ENCODE results near the gene PDE1C. TPM values are rescaled to one million over a fixed set of nuclear protein-coding genes. Genes with fewer than 3 reads are reported as not detected.

The PDE1C gene
- total RNA-seq, 1 experiment from 2014 or later: 14.1 TPM

DNA sequence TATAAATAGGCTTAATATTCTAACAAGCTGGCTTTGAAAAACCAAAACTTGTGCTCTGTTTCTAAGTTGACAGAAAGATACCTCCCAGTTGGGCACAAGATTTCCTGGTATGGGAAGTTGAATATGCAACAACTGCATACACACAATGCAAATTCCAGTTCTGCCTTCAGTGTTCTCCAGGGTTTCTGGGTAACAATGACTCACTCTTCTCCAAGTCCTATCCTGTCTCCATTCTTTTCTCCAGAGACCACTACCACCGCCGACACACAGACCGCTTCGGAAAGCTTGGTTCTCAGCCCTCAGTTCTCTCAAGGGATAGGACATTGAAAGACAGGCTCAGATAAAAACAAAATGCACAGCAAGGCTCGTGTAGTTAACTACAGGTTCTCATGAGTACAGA is 12.2 kb downstream of the PDE1C start:
- Histone ChIP-seq H3K79me2 (ENCODE audit: low read length) (no peaks in the 10 kb centered on the region), H4K20me1 (ENCODE audit: low read length) (no peaks in the 10 kb centered on the region), H3K4me1 (ENCODE audit: insufficient read depth, low read length) (peaks cover 19% of the 10 kb centered on the region), H3F3A (ENCODE audit: low read length, unreplicated experiment) (no peaks in the 10 kb centered on the region), H3K9me2 (replicated peaks; ENCODE audit: low read length) (no peaks in the 10 kb centered on the region), H2AFZ (ENCODE audit: low read length) (no peak overlapping the region), H3K9me3 (ENCODE audit: low read length) (no peaks in the 10 kb centered on the region), H3K4me2 (ENCODE audit: low read length) (no peak overlapping the region), H3K27me3 (ENCODE audit: low read length) (no peaks in the 10 kb centered on the region), H3K36me3 (ENCODE audit: low read depth, low read length) (no peaks in the 10 kb centered on the region), H3K9ac (ENCODE audit: low read length) (no peak overlapping the region), H3K4me3 (ENCODE audit: low read length) (no peak overlapping the region), H3K27ac (ENCODE audit: low read length) (no peak overlapping the region)
- POLR2A ChIA-PET (ENCODE audit: unreplicated experiment): no interaction called here
- intact Hi-C loops (cut with micrococcal nuclease): no loop called here
- ATAC-seq (no peak), DNase-seq (no peak)
- TF ChIP-seq EZH2 (IDR thresholded peaks at IDR 0.05; ENCODE audit: low read length, unreplicated experiment): no peak
- TF ChIP-seq, protein P1, sequence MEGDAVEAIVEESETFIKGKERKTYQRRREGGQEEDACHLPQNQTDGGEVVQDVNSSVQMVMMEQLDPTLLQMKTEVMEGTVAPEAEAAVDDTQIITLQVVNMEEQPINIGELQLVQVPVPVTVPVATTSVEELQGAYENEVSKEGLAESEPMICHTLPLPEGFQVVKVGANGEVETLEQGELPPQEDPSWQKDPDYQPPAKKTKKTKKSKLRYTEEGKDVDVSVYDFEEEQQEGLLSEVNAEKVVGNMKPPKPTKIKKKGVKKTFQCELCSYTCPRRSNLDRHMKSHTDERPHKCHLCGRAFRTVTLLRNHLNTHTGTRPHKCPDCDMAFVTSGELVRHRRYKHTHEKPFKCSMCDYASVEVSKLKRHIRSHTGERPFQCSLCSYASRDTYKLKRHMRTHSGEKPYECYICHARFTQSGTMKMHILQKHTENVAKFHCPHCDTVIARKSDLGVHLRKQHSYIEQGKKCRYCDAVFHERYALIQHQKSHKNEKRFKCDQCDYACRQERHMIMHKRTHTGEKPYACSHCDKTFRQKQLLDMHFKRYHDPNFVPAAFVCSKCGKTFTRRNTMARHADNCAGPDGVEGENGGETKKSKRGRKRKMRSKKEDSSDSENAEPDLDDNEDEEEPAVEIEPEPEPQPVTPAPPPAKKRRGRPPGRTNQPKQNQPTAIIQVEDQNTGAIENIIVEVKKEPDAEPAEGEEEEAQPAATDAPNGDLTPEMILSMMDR (conservative IDR thresholded peaks at IDR 0.05; ENCODE audit: low read depth, low read length): no peak
- TF ChIP-seq EZH2phosphoT487 (IDR thresholded peaks at IDR 0.05; ENCODE audit: borderline replicate concordance, low read length): no peak
- no TSS peak for BruUV-seq (replicated peaks)
- CTCF ChIA-PET: no interaction called here

DNA sequence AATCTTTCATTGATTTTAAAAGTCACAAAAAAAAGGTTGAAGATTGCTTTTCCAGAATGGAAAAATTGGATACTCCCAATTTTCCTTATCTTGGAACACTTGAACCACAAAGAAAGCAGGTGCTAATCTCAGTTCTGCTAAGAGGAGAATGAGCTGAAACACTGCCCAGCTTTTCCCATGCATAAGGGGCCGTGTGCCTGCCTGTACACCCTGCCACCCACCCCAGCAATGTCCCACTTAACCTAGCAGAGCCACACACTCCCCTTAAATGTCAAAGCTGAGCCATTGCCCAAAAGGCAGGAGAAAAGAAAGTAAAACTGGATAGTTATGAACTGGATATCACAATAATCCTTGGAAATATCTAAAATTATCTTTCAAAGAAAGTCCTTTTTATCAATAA is 13.4 kb downstream of the PDE1C start:
- no peaks in the 10 kb centered on the region for H3K36me3 ChIP-seq (ENCODE audit: low read depth, low read length)
- no peak overlapping the region for H2AFZ ChIP-seq (ENCODE audit: low read length)
- DNase-seq (no peak), ATAC-seq (no peak)
- no peaks in the 10 kb centered on the region for H3K9me2 ChIP-seq (replicated peaks; ENCODE audit: low read length)
- H3K27me3 ChIP-seq (ENCODE audit: low read length): no peaks in the 10 kb centered on the region
- ChIA-PET CTCF (no interaction called here), POLR2A (ENCODE audit: unreplicated experiment) (no interaction called here)
- peaks cover 19% of the 10 kb centered on the region for H3K4me1 ChIP-seq (ENCODE audit: insufficient read depth, low read length)
- no peak overlapping the region for H3K27ac ChIP-seq (ENCODE audit: low read length)
- H3K4me2 ChIP-seq (ENCODE audit: low read length): no peak overlapping the region
- H3K9ac ChIP-seq (ENCODE audit: low read length): no peak overlapping the region
- no peaks in the 10 kb centered on the region for H3K9me3 ChIP-seq (ENCODE audit: low read length)
- no peaks in the 10 kb centered on the region for H3F3A ChIP-seq (ENCODE audit: low read length, unreplicated experiment)
- H4K20me1 ChIP-seq (ENCODE audit: low read length): no peaks in the 10 kb centered on the region
- H3K79me2 ChIP-seq (ENCODE audit: low read length): no peaks in the 10 kb centered on the region
- no peak overlapping the region for H3K4me3 ChIP-seq (ENCODE audit: low read length)
- intact Hi-C loops (cut with micrococcal nuclease): no loop called here
- no TSS peak for BruUV-seq (replicated peaks)
- TF ChIP-seq EZH2 (IDR thresholded peaks at IDR 0.05; ENCODE audit: low read length, unreplicated experiment) (no peak), EZH2phosphoT487 (IDR thresholded peaks at IDR 0.05; ENCODE audit: borderline replicate concordance, low read length) (no peak)
- TF ChIP-seq, protein P1 (conservative IDR thresholded peaks at IDR 0.05; ENCODE audit: low read depth, low read length): no peak

DNA sequence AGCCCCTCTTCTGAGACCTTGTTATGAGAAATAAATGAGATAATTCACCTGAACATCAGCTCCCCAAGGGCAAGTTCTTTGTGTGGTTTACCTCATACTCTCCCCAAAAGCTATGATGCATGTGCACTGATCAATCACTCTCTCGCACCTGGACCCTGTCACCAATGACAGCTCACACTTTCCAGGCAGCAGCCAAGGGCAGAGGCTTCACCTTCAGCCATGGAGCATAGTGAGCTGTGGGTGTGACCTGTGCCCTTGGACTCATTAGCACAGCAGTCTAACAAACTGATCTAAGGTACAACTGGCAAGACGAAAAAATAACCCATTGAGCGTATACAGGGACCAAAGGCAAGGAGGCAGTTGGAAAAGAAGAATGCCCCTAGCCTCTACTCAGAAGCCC is 17.0 kb downstream of the PDE1C start:
- Histone ChIP-seq H3K4me2 (ENCODE audit: low read length) (no peak overlapping the region), H3F3A (ENCODE audit: low read length, unreplicated experiment) (no peaks in the 10 kb centered on the region), H3K4me1 (ENCODE audit: insufficient read depth, low read length) (peaks cover 11% of the 10 kb centered on the region), H3K79me2 (ENCODE audit: low read length) (no peaks in the 10 kb centered on the region), H3K9ac (ENCODE audit: low read length) (no peak overlapping the region), H3K27ac (ENCODE audit: low read length) (no peak overlapping the region), H2AFZ (ENCODE audit: low read length) (no peak overlapping the region), H3K9me2 (replicated peaks; ENCODE audit: low read length) (no peaks in the 10 kb centered on the region), H4K20me1 (ENCODE audit: low read length) (no peaks in the 10 kb centered on the region), H3K4me3 (ENCODE audit: low read length) (no peak overlapping the region), H3K9me3 (ENCODE audit: low read length) (no peaks in the 10 kb centered on the region), H3K27me3 (ENCODE audit: low read length) (no peaks in the 10 kb centered on the region), H3K36me3 (ENCODE audit: low read depth, low read length) (no peaks in the 10 kb centered on the region)
- ChIA-PET CTCF (no interaction called here), POLR2A (ENCODE audit: unreplicated experiment) (no interaction called here)
- DNase-seq (no peak), ATAC-seq (no peak)
- intact Hi-C loops (cut with micrococcal nuclease): no loop called here
- no TSS peak for BruUV-seq (replicated peaks)
- TF ChIP-seq, protein P1 (conservative IDR thresholded peaks at IDR 0.05; ENCODE audit: low read depth, low read length): no peak
- TF ChIP-seq EZH2phosphoT487 (IDR thresholded peaks at IDR 0.05; ENCODE audit: borderline replicate concordance, low read length) (no peak), EZH2 (IDR thresholded peaks at IDR 0.05; ENCODE audit: low read length, unreplicated experiment) (no peak)
